Measurements from ENCODE around the gene WDR11. TPM values are rescaled to one million over a fixed set of nuclear protein-coding genes. Genes with fewer than 3 reads are reported as not detected.

The WDR11 gene
- 10 to 100 TPM; 29.0 to 30.2 TPM for total RNA-seq

GRCh38 chr10:120850911-120851865 lies at the start of gene WDR11:
Gene WDR11, plus strand, starts transcription at chr10:120851362. Its CDS starts 59 bp downstream, at chr10:120851421.
- Mint-ChIP-seq H3K27ac (peak within 1 kb of the TSS; percentile 98), H3K9me3 (no peaks in the 10 kb centered on the region)

GRCh38 chr10:120802935-120803334 lies 48.2 kb upstream of the WDR11 start:
- H3K4me3 Mint-ChIP-seq = no peak overlapping the region
- no peaks in the 10 kb centered on the region for H3K36me3 Mint-ChIP-seq (ENCODE audit: low read depth)
- H3K27ac Mint-ChIP-seq = no peak overlapping the region
- ATAC-seq (replicated peaks) = no peak
- H3K4me1 Mint-ChIP-seq = no peaks in the 10 kb centered on the region
- H3K27me3 Mint-ChIP-seq = peaks cover 6% of the 10 kb centered on the region
- no peaks in the 10 kb centered on the region for H3K9me3 Mint-ChIP-seq

More at GRCh38 chr10:120850911-120851865, at the start of gene WDR11:
- peaks cover 29% of the 10 kb centered on the region for H3K4me1 Mint-ChIP-seq
- peaks cover 33% of the 10 kb centered on the region for H3K36me3 Mint-ChIP-seq (ENCODE audit: low read depth)
- peak; percentile 92 for ATAC-seq (replicated peaks)
- no peaks in the 10 kb centered on the region for H3K27me3 Mint-ChIP-seq
- peak within 1 kb of the TSS; percentile 97 for H3K4me3 Mint-ChIP-seq

GRCh38 chr10:120803972-120804371 lies 47.2 kb upstream of the WDR11 start:
- Mint-ChIP-seq H3K9me3 (no peaks in the 10 kb centered on the region), H3K27ac (no peak overlapping the region), H3K4me3 (no peak overlapping the region), H3K36me3 (ENCODE audit: low read depth) (no peaks in the 10 kb centered on the region), H3K27me3 (peaks cover 6% of the 10 kb centered on the region), H3K4me1 (no peaks in the 10 kb centered on the region)
- no peak for ATAC-seq (replicated peaks)

DNA sequence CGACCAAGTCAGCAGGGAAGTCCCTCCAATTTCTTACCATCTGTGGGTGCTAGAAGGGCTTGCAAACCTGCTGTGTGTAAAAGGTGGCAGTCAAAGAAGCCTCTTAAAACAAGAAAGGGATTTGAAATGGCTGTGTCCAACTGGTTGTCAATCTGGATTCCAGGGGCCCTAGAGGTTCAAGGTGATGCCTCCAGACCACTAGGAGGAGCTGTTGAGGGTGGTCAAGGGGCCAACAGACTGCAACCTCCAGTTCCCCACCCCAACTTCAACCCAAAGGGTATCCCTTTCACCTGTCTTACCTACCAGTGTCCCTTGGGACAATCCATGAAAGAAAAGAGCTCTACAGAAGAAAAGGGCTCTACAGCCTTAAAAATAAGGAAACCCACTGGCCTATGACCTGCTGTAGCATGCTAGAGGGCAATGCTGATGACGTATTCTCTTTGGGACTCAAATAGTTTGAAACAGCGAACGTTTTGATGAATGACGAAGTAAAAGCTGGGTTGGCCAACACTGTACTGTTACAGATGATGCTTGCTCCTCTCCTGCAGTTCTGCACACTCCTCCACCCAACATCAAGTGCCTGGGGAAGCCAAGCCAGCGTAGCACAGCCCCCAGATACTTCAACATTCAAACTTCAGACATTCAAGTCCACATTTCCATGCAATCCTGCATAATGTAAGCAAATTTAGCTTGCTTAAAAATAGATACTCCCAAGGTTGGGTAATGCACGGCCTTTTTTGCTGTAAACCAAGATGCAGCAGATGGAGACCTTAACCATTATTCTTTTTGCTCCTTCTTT lies 45.9 kb upstream of the WDR11 start:
- no peak overlapping the region for H3K4me3 Mint-ChIP-seq
- H3K27ac Mint-ChIP-seq = no peak overlapping the region
- no peak for ATAC-seq (replicated peaks)
- H3K27me3 Mint-ChIP-seq = peaks cover 7% of the 10 kb centered on the region
- H3K4me1 Mint-ChIP-seq = no peaks in the 10 kb centered on the region
- no peaks in the 10 kb centered on the region for H3K36me3 Mint-ChIP-seq (ENCODE audit: low read depth)
- H3K9me3 Mint-ChIP-seq = no peaks in the 10 kb centered on the region

DNA sequence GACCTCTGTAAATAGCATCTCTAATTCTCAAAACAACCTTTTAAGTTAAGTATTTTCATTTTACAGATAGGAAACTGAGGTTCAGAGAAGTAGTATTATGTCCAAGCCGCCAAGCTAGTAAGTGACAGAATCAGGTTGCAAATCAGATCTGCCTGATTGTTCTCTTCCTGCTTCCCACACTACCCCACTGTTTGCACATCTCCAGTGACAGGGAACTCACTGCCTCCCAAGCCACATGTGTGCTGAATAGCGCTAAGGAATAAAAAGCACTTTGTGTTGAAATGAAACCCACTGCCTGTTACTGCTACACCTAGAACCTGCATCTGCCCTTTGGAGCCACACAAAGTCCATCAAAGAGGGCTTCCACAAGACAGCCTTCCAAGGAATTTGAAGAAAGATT lies 45.1 kb upstream of the WDR11 start:
- H3K27ac Mint-ChIP-seq = no peak overlapping the region
- no peaks in the 10 kb centered on the region for H3K36me3 Mint-ChIP-seq (ENCODE audit: low read depth)
- no peaks in the 10 kb centered on the region for H3K9me3 Mint-ChIP-seq
- H3K4me1 Mint-ChIP-seq = no peaks in the 10 kb centered on the region
- no peak overlapping the region for H3K4me3 Mint-ChIP-seq
- peaks cover 11% of the 10 kb centered on the region for H3K27me3 Mint-ChIP-seq
- ATAC-seq (replicated peaks) = no peak

- Mint-ChIP-seq H3K27me3 (peaks cover 14% of the 10 kb centered on the region), H3K9me3 (no peaks in the 10 kb centered on the region), H3K36me3 (ENCODE audit: low read depth) (no peaks in the 10 kb centered on the region), H3K4me3 (no peak overlapping the region), H3K4me1 (no peaks in the 10 kb centered on the region), H3K27ac (no peak overlapping the region)
- no peak for ATAC-seq (replicated peaks)
These were observed 40.9 kb upstream of the WDR11 start for GRCh38 chr10:120810298-120810697.

GRCh38 chr10:120813085-120813484 lies 38.1 kb upstream of the WDR11 start:
- Mint-ChIP-seq H3K4me1 (no peaks in the 10 kb centered on the region), H3K9me3 (no peaks in the 10 kb centered on the region), H3K27me3 (peaks cover 20% of the 10 kb centered on the region), H3K36me3 (ENCODE audit: low read depth) (no peaks in the 10 kb centered on the region), H3K4me3 (no peak overlapping the region), H3K27ac (no peak overlapping the region)
- no peak for ATAC-seq (replicated peaks)

DNA sequence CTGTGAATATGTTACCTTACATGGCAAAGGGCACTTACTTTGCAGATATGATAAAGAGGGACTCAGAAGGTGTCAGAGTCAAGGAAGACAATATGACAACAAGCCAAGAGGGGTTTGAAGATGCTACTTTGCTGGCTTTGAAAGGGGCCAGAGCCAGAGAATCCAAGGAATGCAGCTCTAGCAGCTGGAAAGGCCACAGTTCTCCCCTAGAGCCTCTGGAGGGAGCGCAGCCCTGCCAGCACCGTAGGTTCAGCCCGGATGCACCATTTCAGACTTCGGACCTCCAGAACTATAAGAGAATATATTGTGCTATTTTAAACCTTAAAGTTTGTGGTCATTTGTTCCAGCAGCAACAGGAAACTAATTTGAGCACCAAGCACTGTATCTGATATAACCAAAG lies 32.9 kb upstream of the WDR11 start:
- peaks cover 30% of the 10 kb centered on the region for H3K27me3 Mint-ChIP-seq
- H3K36me3 Mint-ChIP-seq (ENCODE audit: low read depth) = no peaks in the 10 kb centered on the region
- ATAC-seq (replicated peaks) = no peak
- no peaks in the 10 kb centered on the region for H3K9me3 Mint-ChIP-seq
- no peaks in the 10 kb centered on the region for H3K4me1 Mint-ChIP-seq
- H3K4me3 Mint-ChIP-seq = no peak overlapping the region
- H3K27ac Mint-ChIP-seq = no peak overlapping the region

GRCh38 chr10:120819366-120819765 lies 31.8 kb upstream of the WDR11 start:
- H3K27me3 Mint-ChIP-seq = peaks cover 27% of the 10 kb centered on the region
- no peaks in the 10 kb centered on the region for H3K36me3 Mint-ChIP-seq (ENCODE audit: low read depth)
- H3K4me3 Mint-ChIP-seq = no peak overlapping the region
- H3K9me3 Mint-ChIP-seq = no peaks in the 10 kb centered on the region
- ATAC-seq (replicated peaks) = no peak
- H3K4me1 Mint-ChIP-seq = no peaks in the 10 kb centered on the region
- H3K27ac Mint-ChIP-seq = no peak overlapping the region

DNA sequence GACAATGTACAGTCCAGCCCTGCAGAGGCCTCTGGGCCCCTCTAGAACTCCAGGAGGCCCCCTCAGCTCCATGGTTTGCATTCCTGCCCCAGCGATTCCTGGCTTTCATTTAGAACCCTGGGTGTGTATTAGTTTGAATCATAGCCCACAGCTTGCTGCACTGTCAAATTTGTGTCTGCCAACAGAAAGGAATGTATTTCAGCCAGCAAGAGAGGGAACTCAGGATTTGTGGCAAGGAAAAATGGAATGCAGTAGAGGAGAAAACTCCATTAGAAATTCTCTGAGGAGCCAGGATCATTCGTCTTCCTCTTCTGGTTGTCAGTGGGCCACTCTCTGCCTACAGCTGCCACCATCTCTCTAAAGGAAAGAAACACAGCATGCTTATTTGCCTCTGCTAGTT lies 27.9 kb upstream of the WDR11 start:
- Mint-ChIP-seq H3K36me3 (ENCODE audit: low read depth) (no peaks in the 10 kb centered on the region), H3K27me3 (peaks cover 14% of the 10 kb centered on the region), H3K27ac (no peak overlapping the region)

GRCh38 chr10:120824881-120825309 lies 26.3 kb upstream of the WDR11 start:
- H3K36me3 Mint-ChIP-seq (ENCODE audit: low read depth) = no peaks in the 10 kb centered on the region
- H3K27me3 Mint-ChIP-seq = peaks cover 8% of the 10 kb centered on the region
- no peak overlapping the region for H3K27ac Mint-ChIP-seq
- H3K9me3 Mint-ChIP-seq = no peaks in the 10 kb centered on the region
- H3K4me1 Mint-ChIP-seq = no peaks in the 10 kb centered on the region
- ATAC-seq (replicated peaks) = no peak
- H3K4me3 Mint-ChIP-seq = no peak overlapping the region

More for the DNA sequence above, 27.9 kb upstream of the WDR11 start:
- Mint-ChIP-seq H3K9me3 (no peaks in the 10 kb centered on the region), H3K4me1 (no peaks in the 10 kb centered on the region), H3K4me3 (no peak overlapping the region)
- ATAC-seq (replicated peaks) = no peak

- Mint-ChIP-seq H3K4me1 (no peaks in the 10 kb centered on the region), H3K27ac (no peak overlapping the region), H3K36me3 (ENCODE audit: low read depth) (no peaks in the 10 kb centered on the region), H3K9me3 (no peaks in the 10 kb centered on the region), H3K4me3 (no peak overlapping the region), H3K27me3 (peaks cover 13% of the 10 kb centered on the region)
- no peak for ATAC-seq (replicated peaks)
These were observed 25.0 kb upstream of the WDR11 start for GRCh38 chr10:120825878-120826769.

DNA sequence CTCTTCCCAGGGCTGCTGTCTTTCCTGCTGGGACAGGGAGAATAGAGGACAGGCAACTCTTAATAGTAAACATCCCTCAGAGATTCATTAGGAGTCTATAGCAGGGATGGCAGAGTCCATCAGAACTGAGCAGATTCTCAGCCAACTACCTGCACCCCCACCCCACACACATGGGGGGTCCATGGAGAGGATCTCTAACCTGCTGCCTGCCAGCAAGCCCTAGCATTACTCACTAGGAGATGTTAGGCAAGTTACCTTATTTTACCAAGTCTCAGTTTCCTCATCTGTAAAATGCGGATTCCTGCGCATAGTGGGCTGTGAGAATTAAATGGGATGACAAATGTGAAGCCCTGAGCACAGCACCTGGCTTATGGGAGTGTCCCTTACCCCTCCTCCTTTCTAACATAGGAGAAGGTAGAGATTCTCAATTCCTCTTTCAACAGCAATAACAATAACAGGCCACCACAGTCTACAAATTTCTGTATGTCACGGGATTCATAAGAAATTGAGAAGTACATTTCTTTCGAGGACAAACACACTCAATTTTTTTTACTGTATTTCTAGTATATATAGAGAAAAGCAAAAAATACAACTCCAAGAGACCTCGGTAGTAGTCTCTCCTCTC lies 23.8 kb upstream of the WDR11 start:
- no peak for ATAC-seq (replicated peaks)
- Mint-ChIP-seq H3K27ac (no peak overlapping the region), H3K27me3 (peaks cover 15% of the 10 kb centered on the region), H3K9me3 (no peaks in the 10 kb centered on the region), H3K36me3 (ENCODE audit: low read depth) (no peaks in the 10 kb centered on the region), H3K4me1 (no peaks in the 10 kb centered on the region), H3K4me3 (no peak overlapping the region)
